HK-2 (cell line): ENCODE data around the gene STXBP5L.
"Not testable (repeated sequence)": the region's sequence is repeated elsewhere in the genome, so short reads cannot be mapped to it uniquely, and the experiment has no call there.

Experiments
- DNase-seq: peaks from one replicate; pipeline ENCODE4 v3.0.0-alpha.2; 2018; ENCODE audit not compliant: unreplicated experiment

The STXBP5L gene

DNA sequence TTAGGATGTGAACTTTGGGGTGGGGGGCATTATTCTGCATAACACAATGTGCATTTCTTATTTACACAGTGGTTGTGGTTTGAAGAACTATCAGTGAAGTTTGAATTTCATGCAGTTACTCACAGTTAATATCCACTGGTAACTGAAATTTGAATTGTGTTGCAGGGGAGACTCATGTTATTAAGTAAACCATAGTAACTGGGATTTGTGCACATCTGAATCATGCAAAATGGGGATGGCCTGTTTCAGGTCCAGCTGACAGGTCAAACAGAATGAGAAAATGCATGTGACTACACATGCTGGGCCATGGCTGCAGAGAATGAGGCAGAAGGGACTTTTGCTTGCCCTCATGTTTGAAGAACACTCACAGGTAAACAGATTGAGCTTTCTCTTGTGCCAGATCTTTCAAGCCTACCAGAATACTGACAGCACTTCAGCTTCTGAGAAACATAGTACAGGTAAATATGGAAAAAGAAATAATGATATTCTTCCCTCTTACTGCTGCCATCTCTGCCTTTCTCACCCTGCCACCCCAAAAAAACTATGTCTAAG lies 522.7 kb downstream of the STXBP5L start:
- no peak for DNase-seq

DNA sequence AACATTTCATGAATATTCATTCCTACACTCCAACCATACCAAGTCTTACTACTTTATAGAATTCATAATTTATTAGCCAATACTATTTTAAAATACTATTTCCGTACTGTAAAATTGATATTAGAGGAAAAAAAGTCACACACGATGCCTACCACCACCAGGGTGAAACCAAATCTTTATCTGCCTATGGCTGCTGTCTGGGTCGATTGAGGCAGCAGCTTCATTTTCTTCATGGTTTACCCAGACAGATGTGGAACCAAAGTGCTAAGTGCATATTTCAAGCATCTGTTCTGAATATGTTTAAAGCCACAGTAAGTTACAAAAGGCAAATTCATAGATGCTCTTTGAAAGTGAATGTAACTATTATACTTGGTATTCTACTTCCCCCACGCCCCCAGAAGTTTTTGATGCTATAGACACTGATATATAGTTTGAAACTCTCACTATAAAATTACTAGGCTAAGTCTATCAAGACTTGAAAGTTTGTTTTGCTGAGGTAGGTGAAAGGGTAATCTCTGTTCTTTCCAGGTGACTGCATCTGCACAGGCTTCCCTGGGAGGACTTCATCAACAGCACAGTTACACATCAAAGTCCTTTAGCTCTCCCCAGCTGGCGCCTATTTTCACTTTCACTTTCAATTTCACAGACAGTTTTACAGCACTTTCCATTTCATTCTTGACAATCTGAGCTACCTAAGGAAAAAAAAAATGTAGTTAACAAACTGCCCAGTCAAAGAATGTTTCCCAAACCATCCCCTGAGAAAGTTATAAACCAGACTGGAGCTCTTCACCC lies 523.9 kb downstream of the STXBP5L start:
- DNase-seq: no peak

DNA sequence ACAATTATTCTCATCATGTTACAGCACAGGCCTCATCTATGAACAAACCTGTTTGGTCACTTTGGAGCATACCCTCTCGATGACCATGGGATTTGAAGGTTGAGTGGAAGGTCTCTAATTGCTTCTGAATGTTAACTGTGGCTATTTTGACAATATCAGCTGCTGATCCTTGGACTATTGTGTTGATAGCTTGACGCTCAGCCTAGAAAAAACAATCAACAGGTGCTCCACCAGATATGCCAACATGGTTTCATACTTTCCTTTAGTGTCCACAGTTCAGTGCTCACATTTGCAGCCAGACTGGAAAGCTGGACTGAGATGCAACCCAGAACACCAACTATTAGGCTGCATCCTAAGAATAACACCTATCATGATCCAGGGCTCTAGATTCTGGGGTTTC lies 528.1 kb downstream of the STXBP5L start:
- no peak for DNase-seq

DNA sequence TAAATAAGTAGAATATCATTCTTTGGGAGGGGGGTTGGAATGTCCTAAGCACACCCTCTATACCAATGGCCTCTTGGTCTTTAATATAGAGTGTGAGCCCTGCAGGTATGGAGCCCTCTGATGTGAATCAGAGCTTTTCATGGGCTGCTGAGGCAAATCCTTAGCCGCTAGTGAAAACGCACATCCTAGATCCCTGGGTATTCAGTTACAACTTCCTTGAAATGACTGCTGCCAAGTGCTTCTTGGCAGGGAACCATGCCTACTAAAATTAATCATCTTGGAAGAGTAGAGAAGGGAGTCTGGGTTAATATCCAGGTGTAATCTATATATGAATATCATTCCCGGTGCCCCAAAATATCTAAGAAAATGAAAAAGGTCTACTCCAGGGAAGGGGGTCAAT lies 528.6 kb downstream of the STXBP5L start:
- no peak for DNase-seq

DNA sequence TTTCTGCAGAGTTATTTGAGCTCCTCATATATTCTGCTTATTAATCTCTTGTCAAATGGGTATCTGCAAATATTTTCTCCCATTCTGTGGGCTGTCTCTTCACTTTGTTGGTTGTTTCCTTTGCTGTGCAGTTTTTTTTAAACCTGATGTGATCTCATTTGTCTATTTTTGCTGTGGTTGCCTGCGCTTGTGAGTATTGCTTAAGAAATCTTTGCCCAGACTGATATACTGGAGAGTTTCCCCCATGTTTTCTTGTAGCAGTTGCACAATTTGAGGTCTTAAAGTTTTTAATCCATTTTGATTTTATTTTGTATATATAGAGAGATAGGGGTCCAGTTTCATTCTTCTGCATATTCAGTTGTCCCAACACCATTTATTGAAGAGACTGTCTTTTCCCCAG lies 535.5 kb downstream of the STXBP5L start:
- no peak for DNase-seq

DNA sequence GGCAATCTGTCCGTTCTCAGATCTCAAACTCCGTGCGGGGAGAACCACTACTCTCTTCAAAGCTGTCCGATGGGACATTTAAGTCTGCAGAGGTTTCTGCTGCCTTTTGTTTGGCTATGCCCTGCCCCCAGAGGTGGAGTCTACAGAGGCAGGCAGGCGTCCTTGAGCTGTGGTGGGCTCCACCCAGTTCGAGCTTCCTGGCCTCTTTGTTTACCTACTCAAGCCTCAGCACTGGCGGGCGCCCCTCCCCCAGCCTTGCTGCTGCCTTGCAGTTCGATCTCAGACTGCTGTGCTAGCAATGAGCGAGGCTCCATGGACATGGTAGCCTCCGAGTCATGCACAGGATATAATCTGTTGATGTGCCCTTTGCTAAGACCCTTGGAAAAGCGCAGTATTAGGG lies 543.7 kb downstream of the STXBP5L start:
- DNase-seq: not testable (repeated sequence)

DNA sequence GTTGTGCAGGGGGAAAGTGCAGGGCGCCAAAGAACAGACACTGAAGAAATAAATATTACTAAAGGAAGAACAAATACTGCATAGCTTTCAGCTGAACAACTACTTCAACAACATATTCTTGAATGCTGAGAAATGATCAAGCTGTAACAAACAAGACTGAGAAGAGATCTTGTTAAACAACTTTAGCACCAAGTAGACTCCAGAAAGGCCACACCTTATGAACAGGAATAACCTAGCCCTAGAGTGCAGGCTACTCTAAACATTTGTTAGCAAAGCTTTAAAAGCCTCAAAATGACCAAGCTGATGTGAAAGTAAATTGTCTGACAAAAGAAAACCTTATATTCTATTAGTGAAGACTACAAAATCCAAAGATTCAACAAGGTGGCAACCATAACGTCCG lies 554.6 kb downstream of the STXBP5L start:
- no peak for DNase-seq

DNA sequence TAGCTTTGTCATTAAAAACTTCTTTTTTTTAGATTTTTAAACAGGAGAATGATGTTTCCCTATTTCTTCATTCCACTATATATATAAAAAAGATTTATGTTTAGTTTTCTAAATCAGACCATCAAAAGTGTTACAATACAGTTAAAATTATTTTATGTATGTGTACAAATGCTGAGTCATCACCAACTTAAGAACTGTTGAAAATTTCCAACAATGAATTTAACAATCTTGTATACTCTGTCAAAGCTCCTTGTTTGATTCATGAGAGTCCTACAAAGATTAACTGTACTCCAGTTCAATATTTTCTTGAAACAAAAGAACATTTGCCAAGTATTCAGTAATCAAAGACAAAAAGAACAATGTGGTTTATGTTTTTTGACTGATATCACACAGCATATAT lies 555.7 kb downstream of the STXBP5L start:
- DNase-seq: no peak

DNA sequence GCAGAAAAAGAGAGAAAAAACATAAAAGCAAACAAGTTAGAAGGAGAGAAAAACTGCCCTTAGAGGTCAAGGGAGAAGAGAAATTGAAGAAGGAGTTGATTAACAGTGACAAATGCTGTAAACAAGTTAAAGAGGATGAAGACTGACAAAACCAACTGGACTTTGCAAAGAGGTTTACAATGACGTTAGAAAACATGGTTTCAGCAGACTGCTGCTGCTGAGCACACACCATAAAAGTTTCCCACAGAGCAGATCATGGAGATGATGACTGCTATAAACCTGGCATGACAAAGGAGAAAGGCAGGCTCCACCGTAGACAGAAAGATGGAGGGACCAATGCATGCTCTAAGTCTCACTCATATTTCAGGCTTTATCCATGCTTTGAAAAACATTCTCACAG lies 559.1 kb downstream of the STXBP5L start:
- DNase-seq: no peak

DNA sequence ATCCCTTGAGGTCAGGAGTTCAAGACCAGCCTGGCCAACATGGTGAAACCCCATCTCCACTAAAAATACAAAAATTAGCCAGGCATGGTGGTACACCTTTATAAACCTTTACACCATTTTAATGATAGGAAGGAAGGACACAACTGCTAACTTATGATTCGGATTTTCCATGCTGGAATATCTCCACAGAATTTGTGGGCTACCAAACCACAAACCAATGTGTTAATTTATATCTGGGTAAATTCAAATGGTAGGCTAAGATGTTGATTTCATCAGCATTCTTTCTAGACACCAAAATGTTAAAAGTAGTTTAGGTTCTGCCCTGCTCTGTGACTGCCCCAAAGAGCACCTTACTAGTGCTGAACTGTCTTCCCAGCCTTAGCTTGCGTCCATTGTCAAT lies 565.0 kb downstream of the STXBP5L start:
- no peak for DNase-seq
